Thoracic aorta (tissue), 2 donors: ENCODE measurements around the gene STXBP3. TPM values are rescaled to one million over a fixed set of nuclear protein-coding genes. Genes with fewer than 3 reads are reported as not detected.

ENCODE experiments used
- ATAC-seq: fragments of 150-250 bp; one replicate; pipeline ENCODE4 v1.8.0; 2017; ENCODE audit warnings: low read depth; ENCODE audit not compliant: insufficient number of reproducible peaks, low FRiP score
- DNase-seq: peaks from one replicate; pipeline ENCODE4 v3.0.0-alpha.2; 2020; ENCODE audit warnings: low spot score
- H3K27ac ChIP-seq, 2 donors: fragments of 200-600 bp; sonication (generic); 1 replicate in 1 of 2; 2 replicates in 1 of 2; pipeline ENCODE4 v1.5.1; 2016; ENCODE audit warnings: mild to moderate bottlenecking in 2 of 2, moderate library complexity in 2 of 2
- H3K27me3 ChIP-seq: fragments of 200-600 bp; sonication (generic); replicated peaks from 2 replicates; pipeline ENCODE4 v1.6.0; 2016; ENCODE audit warnings: mild to moderate bottlenecking; ENCODE audit not compliant: insufficient read depth
- H3K36me3 ChIP-seq: fragments of 200-600 bp; sonication (generic); one replicate; pipeline ENCODE4 v1.5.1; 2016
- H3K4me1 ChIP-seq, 2 donors: fragments of 200-600 bp; sonication (generic); 1 replicate in 1 of 2; 2 replicates in 1 of 2; pipeline versions ENCODE4 v1.5.1 to v1.6.0; 2016; ENCODE audit warnings: low read depth in 2 of 2, mild to moderate bottlenecking in 1 of 2; ENCODE audit not compliant: control insufficient read depth in 1 of 2
- H3K4me3 ChIP-seq: fragments of 200-600 bp; sonication (generic); 2 replicates; pipeline ENCODE4 v1.5.1; 2016; ENCODE audit warnings: mild to moderate bottlenecking
- H3K9me3 ChIP-seq: fragments of 200-600 bp; sonication (generic); 2 replicates; pipeline ENCODE4 v1.5.1; 2016
- total RNA-seq, 2 donors: library from RNA; depleted of rRNA; stranded (reverse); fragments of >200 nt; gene quantifications; one replicate each; pipeline versions ENCODE4 v1.1.0 to v1.2.3, GENCODE V29; 2016
- TF ChIP-seq, protein P1 (sequence below): fragments of 200-600 bp; sonication (generic); IDR thresholded peaks from one replicate; pipeline ENCODE4 v1.5.1; 2019; ENCODE audit warnings: antibody characterized with exemption

Gene STXBP3
- total RNA-seq, 2 donors from 2014 or later, result 70.8 to 142 TPM

DNA sequence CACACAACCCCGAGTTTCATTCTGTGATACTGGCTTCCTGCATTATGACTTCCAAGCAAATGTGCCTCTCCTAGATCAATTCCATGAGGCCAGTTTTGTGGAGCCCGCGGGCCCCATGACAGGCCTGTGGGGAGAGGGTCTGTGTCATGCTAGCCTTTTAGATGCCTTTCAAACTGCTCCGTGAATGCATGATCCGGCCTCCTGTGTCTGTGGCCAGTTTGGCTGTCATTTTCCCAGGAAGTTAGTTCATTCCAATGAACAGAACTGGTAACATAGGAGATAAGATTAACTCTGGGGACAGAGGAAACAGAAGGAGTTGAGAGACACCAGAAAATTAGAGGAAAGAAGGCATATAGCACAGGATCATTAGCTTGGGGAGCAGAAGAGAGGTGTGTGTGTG, 30.5 kb upstream of the STXBP3 start:
- TF ChIP-seq, protein P1, sequence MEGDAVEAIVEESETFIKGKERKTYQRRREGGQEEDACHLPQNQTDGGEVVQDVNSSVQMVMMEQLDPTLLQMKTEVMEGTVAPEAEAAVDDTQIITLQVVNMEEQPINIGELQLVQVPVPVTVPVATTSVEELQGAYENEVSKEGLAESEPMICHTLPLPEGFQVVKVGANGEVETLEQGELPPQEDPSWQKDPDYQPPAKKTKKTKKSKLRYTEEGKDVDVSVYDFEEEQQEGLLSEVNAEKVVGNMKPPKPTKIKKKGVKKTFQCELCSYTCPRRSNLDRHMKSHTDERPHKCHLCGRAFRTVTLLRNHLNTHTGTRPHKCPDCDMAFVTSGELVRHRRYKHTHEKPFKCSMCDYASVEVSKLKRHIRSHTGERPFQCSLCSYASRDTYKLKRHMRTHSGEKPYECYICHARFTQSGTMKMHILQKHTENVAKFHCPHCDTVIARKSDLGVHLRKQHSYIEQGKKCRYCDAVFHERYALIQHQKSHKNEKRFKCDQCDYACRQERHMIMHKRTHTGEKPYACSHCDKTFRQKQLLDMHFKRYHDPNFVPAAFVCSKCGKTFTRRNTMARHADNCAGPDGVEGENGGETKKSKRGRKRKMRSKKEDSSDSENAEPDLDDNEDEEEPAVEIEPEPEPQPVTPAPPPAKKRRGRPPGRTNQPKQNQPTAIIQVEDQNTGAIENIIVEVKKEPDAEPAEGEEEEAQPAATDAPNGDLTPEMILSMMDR, result no peak
- no peaks in the 10 kb centered on the region for H3K27me3 ChIP-seq
- no peaks in the 10 kb centered on the region for H3K9me3 ChIP-seq
- no peak for ATAC-seq
- H3K4me1 ChIP-seq, result peaks cover 0 to 36% of the 10 kb centered on the region in 2 donors
- peak overlapping the region; percentile 15 for H3K4me3 ChIP-seq
- H3K27ac ChIP-seq, result peak overlapping the region in 1 of 2 donors; percentile 49
- no peaks in the 10 kb centered on the region for H3K36me3 ChIP-seq
- no peak for DNase-seq

DNA sequence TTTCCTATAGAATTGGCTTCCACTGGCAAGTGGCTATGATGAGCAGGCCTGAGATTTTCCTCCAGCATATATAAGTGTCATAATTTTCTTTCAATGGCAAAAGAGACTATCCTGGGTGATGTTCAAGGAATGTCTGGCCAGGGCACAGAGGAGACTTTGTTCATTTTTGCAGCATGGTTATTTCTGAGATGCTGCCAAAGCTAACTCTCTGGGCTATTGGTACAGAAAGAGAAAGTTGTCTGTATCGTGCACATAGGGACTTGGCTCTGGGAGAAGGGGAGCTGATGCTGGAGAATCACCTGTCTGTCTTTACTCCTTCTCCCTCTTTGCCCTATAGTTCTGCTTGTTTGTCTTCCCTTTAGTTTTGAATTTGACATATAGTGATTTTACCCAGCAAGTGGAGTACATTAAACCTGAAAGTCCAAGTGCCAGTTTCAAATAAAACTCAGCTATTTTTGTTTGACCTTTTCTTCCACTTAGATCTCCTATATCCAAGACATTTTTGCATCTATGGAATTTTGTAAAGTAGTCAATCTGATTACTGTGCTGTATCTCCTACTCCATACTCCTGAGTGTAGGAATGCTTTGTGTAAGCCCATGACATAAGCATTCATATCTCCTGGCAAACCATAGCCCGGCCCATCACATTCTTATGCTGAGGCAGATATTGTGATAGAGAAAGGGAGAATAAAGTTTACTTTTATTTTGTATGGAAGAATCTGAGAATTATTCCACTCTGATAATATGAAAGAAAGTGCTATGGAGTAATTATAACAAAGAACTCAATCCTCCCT, 29.8 kb upstream of the STXBP3 start:
- TF ChIP-seq, protein P1, result no peak
- Histone ChIP-seq H3K36me3 (no peaks in the 10 kb centered on the region), H3K9me3 (no peaks in the 10 kb centered on the region), H3K27ac (no peak overlapping the region), H3K4me1 (peaks cover 0 to 36% of the 10 kb centered on the region in 2 donors), H3K4me3 (no peak overlapping the region), H3K27me3 (no peaks in the 10 kb centered on the region)
- no peak for ATAC-seq
- no peak for DNase-seq

DNA sequence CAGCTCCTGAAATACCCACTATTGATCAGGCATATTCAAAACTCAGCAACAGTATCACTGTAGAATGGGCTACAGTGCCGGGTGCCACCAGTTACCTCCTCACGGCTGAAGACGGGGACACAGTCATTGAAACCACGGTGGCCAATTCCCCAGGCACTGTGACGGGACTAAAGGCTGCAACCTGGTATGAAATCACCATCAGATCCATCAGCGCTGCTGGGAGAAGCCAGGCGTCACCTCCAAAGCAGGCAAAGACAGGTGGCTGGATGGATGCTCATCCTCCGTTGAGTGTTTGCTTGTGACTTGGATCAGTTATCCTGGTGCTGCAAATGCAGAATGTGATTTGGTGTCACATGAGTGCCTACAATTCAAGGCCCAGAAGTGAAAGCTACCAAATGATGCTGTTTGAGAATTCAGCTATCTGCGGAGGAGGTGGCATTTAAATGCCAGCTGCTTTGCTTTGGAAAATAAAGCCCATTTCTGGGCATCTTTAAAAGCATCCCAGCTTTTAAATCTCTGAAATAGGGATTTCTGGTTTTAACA, 28.6 kb upstream of the STXBP3 start:
- H3K4me1 ChIP-seq, result peaks cover 0 to 36% of the 10 kb centered on the region in 2 donors
- no peak overlapping the region for H3K4me3 ChIP-seq
- no peaks in the 10 kb centered on the region for H3K27me3 ChIP-seq
- H3K27ac ChIP-seq, result no peak overlapping the region
- H3K36me3 ChIP-seq, result no peaks in the 10 kb centered on the region
- H3K9me3 ChIP-seq, result no peaks in the 10 kb centered on the region
- TF ChIP-seq, protein P1, result no peak
- no peak for DNase-seq
- no peak for ATAC-seq

DNA sequence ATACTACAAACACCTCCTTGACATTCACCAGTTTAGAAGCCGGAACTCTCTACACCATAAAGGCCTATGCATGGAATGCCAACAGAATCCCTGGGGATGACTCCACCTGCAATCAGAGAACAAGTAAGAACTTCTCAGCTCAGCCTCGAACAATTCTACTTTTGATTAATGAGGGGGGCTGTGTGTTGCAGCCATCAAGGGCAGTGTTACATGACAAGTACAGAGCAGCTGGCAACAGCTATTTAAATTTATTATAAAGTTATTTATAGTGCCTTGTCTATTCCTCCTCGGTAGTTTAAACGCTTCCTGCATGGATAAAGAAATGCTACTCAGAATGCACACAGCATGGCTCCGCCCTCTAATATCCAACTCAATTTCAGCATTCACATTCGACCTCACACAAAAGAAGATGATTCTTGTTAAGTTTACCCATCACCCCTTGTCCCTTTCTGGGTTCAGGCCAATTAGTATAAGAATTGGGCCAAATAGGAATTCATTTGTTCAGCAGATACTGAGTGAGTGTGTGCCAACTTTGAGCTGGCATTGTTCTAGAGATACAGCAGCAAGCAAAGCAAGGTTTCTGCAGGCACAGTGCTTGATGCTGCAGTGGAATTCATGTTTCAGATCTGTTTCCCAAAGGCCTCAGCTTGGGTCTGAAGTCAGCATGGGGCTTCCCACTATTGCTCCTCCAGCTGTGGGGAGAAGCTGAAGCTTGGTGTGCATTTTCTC, 27.4 kb upstream of the STXBP3 start:
- TF ChIP-seq, protein P1, result no peak
- Histone ChIP-seq H3K27ac (no peak overlapping the region), H3K4me3 (no peak overlapping the region), H3K4me1 (peaks cover 0 to 42% of the 10 kb centered on the region in 2 donors), H3K36me3 (no peaks in the 10 kb centered on the region), H3K9me3 (no peaks in the 10 kb centered on the region), H3K27me3 (no peaks in the 10 kb centered on the region)
- ATAC-seq (no peak), DNase-seq (no peak)
